OCI-LY7 (cell line): ENCODE data around the gene YIPF1. TPM values are rescaled to one million over a fixed set of nuclear protein-coding genes. Genes with fewer than 3 reads are reported as not detected.

Experiments
- BruUV-seq: library from RNA; stranded (reverse); fragments of 400-500 nt; replicated peaks from 2 replicates; lab custom pipeline; 2021; lab: Mats Ljungman, UMichigan
- CTCF ChIA-PET: fragments of 300-600 bp; sonication (Branson Sonifier 250); formaldehyde crosslinking; loops from one replicate; lab custom pipeline; 2022; ENCODE audit warnings: antibody characterized with exemption; ENCODE audit not compliant: unreplicated experiment; lab: Charles Lee
- POLR2A ChIA-PET: fragments of 300-600 bp; sonication (Branson Sonifier 250); formaldehyde crosslinking; loops from one replicate; lab custom pipeline; 2022; ENCODE audit warnings: antibody characterized with exemption; lab: Charles Lee
- DNase-seq: peaks from one replicate; pipeline ENCODE4 v3.0.0-alpha.2; 2015; ENCODE audit warnings: low spot score
- H2AFZ ChIP-seq: fragments of 200-600 bp; sonication (generic), shearing (Covaris generic); 2 replicates; pipeline ENCODE4 v1.6.1; 2014; ENCODE audit warnings: mild to moderate bottlenecking, antibody characterized with exemption, low read length, moderate library complexity
- H3K27ac ChIP-seq: fragments of 200-600 bp; sonication (generic); 2 replicates; pipeline ENCODE4 v1.5.1; 2014; ENCODE audit warnings: mixed run types, low read depth, mild to moderate bottlenecking, moderate library complexity, low read length, inconsistent platforms; ENCODE audit not compliant: poor library complexity, severe bottlenecking
- H3K36me3 ChIP-seq: fragments of 200-600 bp; sonication (generic); 2 replicates; pipeline ENCODE4 v1.6.1; 2014; ENCODE audit warnings: mild to moderate bottlenecking, antibody characterized with exemption, low read length, moderate library complexity, mixed read lengths; ENCODE audit not compliant: insufficient read depth
- H3K4me1 ChIP-seq: fragments of 200-600 bp; sonication (generic); 2 replicates; pipeline ENCODE4 v1.5.1; 2014; ENCODE audit warnings: mild to moderate bottlenecking, low read length; ENCODE audit not compliant: insufficient read depth, poor library complexity, severe bottlenecking
- H3K4me2 ChIP-seq: fragments of 200-600 bp; sonication (generic); 2 replicates; pipeline ENCODE4 v1.6.1; 2014; ENCODE audit warnings: mild to moderate bottlenecking, low read length
- H3K4me3 ChIP-seq: fragments of 200-600 bp; sonication (generic); 2 replicates; pipeline ENCODE4 v1.5.1; 2014; ENCODE audit warnings: mild to moderate bottlenecking, low read depth, low read length; ENCODE audit not compliant: poor library complexity, severe bottlenecking
- H3K79me2 ChIP-seq: fragments of 200-600 bp; sonication (generic); 2 replicates; pipeline ENCODE4 v1.6.1; 2016; ENCODE audit warnings: low read depth, mild to moderate bottlenecking, low read length, moderate library complexity, mixed read lengths; ENCODE audit not compliant: insufficient read depth
- H3K9me2 ChIP-seq: fragments of 200-600 bp; sonication (generic); 2 replicates; pipeline ENCODE4 v1.6.1; 2016; ENCODE audit warnings: mild to moderate bottlenecking, low read length, mixed read lengths; ENCODE audit not compliant: insufficient read depth
- H3K9me3 ChIP-seq: fragments of 200-600 bp; sonication (generic); 2 replicates; pipeline ENCODE4 v1.6.1; 2014; ENCODE audit warnings: mild to moderate bottlenecking, mixed run types, low read length, mixed read lengths
- H4K20me1 ChIP-seq: fragments of 200-600 bp; sonication (generic); 2 replicates; pipeline ENCODE4 v1.6.1; 2014; ENCODE audit warnings: mild to moderate bottlenecking, antibody characterized with exemption, low read length, moderate library complexity, mixed read lengths; ENCODE audit not compliant: insufficient read depth
- EZH2phosphoT487 ChIP-seq: fragments of 200-600 bp; sonication (generic); IDR thresholded peaks from 2 replicates; pipeline ENCODE4 v1.6.1; 2018; ENCODE audit warnings: low read depth, borderline replicate concordance, mild to moderate bottlenecking, mixed run types, antibody characterized with exemption, low read length, moderate library complexity, mixed read lengths
- intact Hi-C: fragments of 100-400 bp; cut with micrococcal nuclease; formaldehyde crosslinking; loops from one replicate; pipeline ENCODE4 v1.10.0; 2022; ENCODE audit not compliant: unreplicated experiment
- total RNA-seq, 2 experiments: library from RNA; depleted of rRNA in 1 of 2; stranded (reverse); fragments of >200 nt in 1 of 2; shearing (Covaris generic) in 1 of 2; gene quantifications; 2 replicates each; pipeline ENCODE4 v1.2.3, GENCODE V29; 2014 to 2022
- TF ChIP-seq, protein P1 (sequence below): fragments of 200-600 bp; sonication (generic); conservative IDR thresholded peaks from 2 replicates; pipeline ENCODE4 v1.5.1; 2014; ENCODE audit warnings: mild to moderate bottlenecking, antibody characterized with exemption, low read length, moderate library complexity, mixed read lengths

Gene YIPF1
- total RNA-seq, 2 experiments from 2014 or later: 15.0 to 16.7 TPM

DNA sequence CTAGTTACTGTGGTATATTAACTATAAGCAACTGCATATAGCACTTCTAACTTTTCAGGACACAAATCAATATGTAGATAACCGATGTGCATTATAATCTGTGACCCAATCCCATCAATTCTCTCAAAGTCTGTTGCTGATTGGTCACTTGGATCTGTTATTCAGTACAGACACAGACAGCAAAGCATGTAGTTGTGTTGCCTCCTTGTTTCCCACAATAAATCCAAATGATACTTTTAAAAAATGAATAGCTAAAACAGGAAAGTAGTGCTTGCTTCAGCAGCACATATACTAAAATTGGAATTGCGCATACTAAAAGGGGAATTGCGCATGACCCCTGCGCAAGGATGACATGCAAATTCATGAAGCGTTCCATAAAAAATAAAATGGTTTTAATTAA is 79.6 kb downstream of the YIPF1 start:
- H3K4me3 ChIP-seq: no peak overlapping the region
- H3K36me3 ChIP-seq: peaks cover 98% of the 10 kb centered on the region
- BruUV-seq: no TSS peak
- no peak overlapping the region for H3K4me2 ChIP-seq
- H2AFZ ChIP-seq: no peak overlapping the region
- intact Hi-C loops: no loop called here
- CTCF ChIA-PET: no interaction called here
- DNase-seq: no peak
- POLR2A ChIA-PET: interaction anchor here (0.9 kb wide), 1 partner anchor 16 kb away, joined by 3 read pairs; no protein-coding TSS in a partner anchor
- no peak overlapping the region for H3K27ac ChIP-seq
- TF ChIP-seq, protein P1, sequence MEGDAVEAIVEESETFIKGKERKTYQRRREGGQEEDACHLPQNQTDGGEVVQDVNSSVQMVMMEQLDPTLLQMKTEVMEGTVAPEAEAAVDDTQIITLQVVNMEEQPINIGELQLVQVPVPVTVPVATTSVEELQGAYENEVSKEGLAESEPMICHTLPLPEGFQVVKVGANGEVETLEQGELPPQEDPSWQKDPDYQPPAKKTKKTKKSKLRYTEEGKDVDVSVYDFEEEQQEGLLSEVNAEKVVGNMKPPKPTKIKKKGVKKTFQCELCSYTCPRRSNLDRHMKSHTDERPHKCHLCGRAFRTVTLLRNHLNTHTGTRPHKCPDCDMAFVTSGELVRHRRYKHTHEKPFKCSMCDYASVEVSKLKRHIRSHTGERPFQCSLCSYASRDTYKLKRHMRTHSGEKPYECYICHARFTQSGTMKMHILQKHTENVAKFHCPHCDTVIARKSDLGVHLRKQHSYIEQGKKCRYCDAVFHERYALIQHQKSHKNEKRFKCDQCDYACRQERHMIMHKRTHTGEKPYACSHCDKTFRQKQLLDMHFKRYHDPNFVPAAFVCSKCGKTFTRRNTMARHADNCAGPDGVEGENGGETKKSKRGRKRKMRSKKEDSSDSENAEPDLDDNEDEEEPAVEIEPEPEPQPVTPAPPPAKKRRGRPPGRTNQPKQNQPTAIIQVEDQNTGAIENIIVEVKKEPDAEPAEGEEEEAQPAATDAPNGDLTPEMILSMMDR: no peak
- no peak for TF ChIP-seq EZH2phosphoT487
- H3K9me3 ChIP-seq: no peaks in the 10 kb centered on the region
- H4K20me1 ChIP-seq: peaks cover 22% of the 10 kb centered on the region; the same call in 1 of the 2 replicates
- no peaks in the 10 kb centered on the region for H3K4me1 ChIP-seq
- H3K9me2 ChIP-seq: no peaks in the 10 kb centered on the region
- peaks cover 64% of the 10 kb centered on the region for H3K79me2 ChIP-seq

DNA sequence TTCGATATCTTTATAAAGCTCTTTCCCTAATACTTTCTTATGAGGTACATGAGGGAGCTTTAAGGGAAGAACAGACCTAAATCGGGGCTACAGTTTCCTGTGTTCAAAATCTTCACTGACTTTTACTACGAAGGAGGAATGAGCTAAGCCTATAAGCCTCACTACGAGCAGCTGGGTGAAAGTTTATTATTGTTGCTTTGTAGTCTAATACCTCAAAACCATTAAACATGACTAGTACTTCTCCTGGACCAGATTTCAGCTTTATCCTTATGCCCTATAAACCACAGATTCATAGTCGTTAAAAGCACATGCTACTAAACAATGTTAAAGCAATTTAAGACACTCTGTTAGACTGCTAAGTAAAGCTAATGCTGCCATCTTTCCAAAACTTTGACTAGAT is 81.7 kb downstream of the YIPF1 start:
- Histone ChIP-seq H3K4me1 (no peaks in the 10 kb centered on the region), H3K4me2 (no peak overlapping the region), H3K27ac (no peak overlapping the region), H4K20me1 (peaks cover 22% of the 10 kb centered on the region; the same call in 1 of the 2 replicates), H3K36me3 (peaks cover 100% of the 10 kb centered on the region), H3K9me3 (no peaks in the 10 kb centered on the region), H2AFZ (no peak overlapping the region), H3K79me2 (peaks cover 43% of the 10 kb centered on the region), H3K9me2 (no peaks in the 10 kb centered on the region), H3K4me3 (no peak overlapping the region)
- BruUV-seq: no TSS peak
- ChIA-PET CTCF (no interaction called here), POLR2A (interaction anchor here (0.6 to 1.8 kb wide), 4 partner anchors 12 to 35 kb away, joined by 3 to 8 read pairs (median 4); no protein-coding TSS in a partner anchor)
- TF ChIP-seq EZH2phosphoT487: no peak
- TF ChIP-seq, protein P1: no peak
- intact Hi-C loops: loop anchor here (5.0 kb wide), 1 partner anchor 481 kb away; the partner anchor contains the start of gene LRP8
- no peak for DNase-seq

DNA sequence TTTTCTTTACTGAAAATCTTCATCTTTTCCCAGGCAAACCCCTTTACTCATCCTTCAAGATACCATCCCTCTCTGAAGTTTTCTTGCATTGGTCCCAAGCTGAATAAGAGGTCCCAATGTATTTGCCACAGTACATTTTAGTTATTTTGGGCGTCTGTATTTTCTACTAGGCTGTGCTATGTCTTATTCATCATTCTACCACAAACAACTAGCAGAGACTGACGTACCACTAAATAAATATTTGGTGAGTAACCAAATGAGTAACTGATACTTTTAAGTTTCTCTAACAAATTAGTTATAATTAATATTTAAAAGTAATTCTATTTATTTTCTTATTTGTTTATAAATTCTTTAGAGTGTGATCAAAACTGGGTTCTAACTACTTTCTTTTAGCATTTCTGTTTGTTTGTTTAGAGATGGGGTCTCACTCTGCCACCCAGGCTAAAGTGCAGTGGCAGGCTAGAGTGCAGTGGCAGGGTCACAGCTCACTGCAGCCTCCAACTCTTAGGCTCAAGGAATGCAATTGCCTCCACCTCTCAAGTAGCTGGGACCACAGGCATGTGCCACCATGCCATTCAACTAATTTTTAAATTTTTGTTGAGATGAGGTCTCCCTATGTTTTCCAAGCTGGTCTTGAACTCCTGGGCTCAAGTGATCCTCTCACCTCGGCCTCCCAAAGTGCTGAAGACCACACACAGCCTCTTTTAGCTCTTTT is 84.6 kb downstream of the YIPF1 start:
- POLR2A ChIA-PET: interaction anchor here (0.5 to 1.1 kb wide), 2 partner anchors 14 to 1050 kb away, joined by 3 to 4 read pairs; no protein-coding TSS in a partner anchor
- peaks cover 18% of the 10 kb centered on the region; the same call in 1 of the 2 replicates for H4K20me1 ChIP-seq
- no peak overlapping the region for H3K27ac ChIP-seq
- no peaks in the 10 kb centered on the region for H3K9me2 ChIP-seq
- intact Hi-C loops: loop anchor here (5.0 kb wide), 1 partner anchor 478 kb away; the partner anchor contains the start of gene LRP8
- H3K9me3 ChIP-seq: no peaks in the 10 kb centered on the region
- no peaks in the 10 kb centered on the region for H3K4me1 ChIP-seq
- no peak overlapping the region for H3K4me3 ChIP-seq
- no peak for DNase-seq
- H3K36me3 ChIP-seq: peaks cover 100% of the 10 kb centered on the region
- H3K4me2 ChIP-seq: no peak overlapping the region
- TF ChIP-seq EZH2phosphoT487: no peak
- TF ChIP-seq, protein P1: no peak
- peaks cover 23% of the 10 kb centered on the region for H3K79me2 ChIP-seq
- no TSS peak for BruUV-seq
- CTCF ChIA-PET: no interaction called here
- no peak overlapping the region for H2AFZ ChIP-seq
